Thymus (tissue), 11 donors: ENCODE measurements around the gene MADCAM1. TPM values are rescaled to one million over a fixed set of nuclear protein-coding genes. Genes with fewer than 3 reads are reported as not detected.

Experiments used
- DNase-seq, 9 donors: peaks; one replicate each; pipeline ENCODE4 v3.0.0-alpha.2; 2013; ENCODE audit warnings: low spot score in 9 of 9, low read depth in 6 of 9, missing footprints in 1 of 9
- H3K27ac ChIP-seq, 2 donors: one replicate each; pipeline ENCODE4 v1.5.1; 2013; ENCODE audit warnings: control low read depth in 1 of 2, low read depth in 1 of 2, low read length in 1 of 2, mild to moderate bottlenecking in 1 of 2, moderate library complexity in 1 of 2
- H3K27me3 ChIP-seq, 2 donors: one replicate each; pipeline ENCODE4 v1.5.1; 2013; ENCODE audit warnings: low read length in 1 of 2; ENCODE audit not compliant: control insufficient read depth in 2 of 2, insufficient read depth in 1 of 2
- H3K36me3 ChIP-seq, 2 donors: one replicate each; pipeline ENCODE4 v1.5.1; 2013; ENCODE audit warnings: low read length in 1 of 2, mild to moderate bottlenecking in 1 of 2, moderate library complexity in 1 of 2; ENCODE audit not compliant: control insufficient read depth in 2 of 2, insufficient read depth in 2 of 2
- H3K4me1 ChIP-seq, 2 donors: one replicate each; pipeline ENCODE4 v1.5.1; 2013; ENCODE audit warnings: low read length in 2 of 2; ENCODE audit not compliant: control insufficient read depth in 2 of 2, insufficient read depth in 2 of 2
- H3K4me3 ChIP-seq, 2 donors: one replicate each; pipeline ENCODE4 v1.5.1; 2013; ENCODE audit warnings: low read length in 2 of 2, control low read depth in 1 of 2, mild to moderate bottlenecking in 1 of 2
- H3K9me3 ChIP-seq, 2 donors: one replicate each; pipeline ENCODE4 v1.5.1; 2013; ENCODE audit warnings: low read length in 1 of 2, mild to moderate bottlenecking in 1 of 2; ENCODE audit not compliant: control insufficient read depth in 2 of 2, insufficient read depth in 1 of 2
- WGBS: extraction: QIAGEN DNeasy Blood & Tissue Kit; methylation state at CpG from one replicate; pipeline ENCODE4 v1.1.7; 2013; 5-methylcytosine and 5-hydroxymethylcytosine counted together
- polyA plus RNA-seq: library from polyadenylated mRNA; stranded (reverse); fragments of 200-250 nt; gene quantifications from one replicate; pipeline ENCODE4 v1.2.3, GENCODE V29; 2013
- total RNA-seq: library from RNA; stranded (reverse); fragments of 120-200 nt; gene quantifications from one replicate; pipeline ENCODE4 v1.2.4, GENCODE V29; 2013
- donor health status: healthy.

The MADCAM1 gene
- total and polyA plus RNA-seq, 2 donors, result 0.27 to 1.4 TPM

DNA sequence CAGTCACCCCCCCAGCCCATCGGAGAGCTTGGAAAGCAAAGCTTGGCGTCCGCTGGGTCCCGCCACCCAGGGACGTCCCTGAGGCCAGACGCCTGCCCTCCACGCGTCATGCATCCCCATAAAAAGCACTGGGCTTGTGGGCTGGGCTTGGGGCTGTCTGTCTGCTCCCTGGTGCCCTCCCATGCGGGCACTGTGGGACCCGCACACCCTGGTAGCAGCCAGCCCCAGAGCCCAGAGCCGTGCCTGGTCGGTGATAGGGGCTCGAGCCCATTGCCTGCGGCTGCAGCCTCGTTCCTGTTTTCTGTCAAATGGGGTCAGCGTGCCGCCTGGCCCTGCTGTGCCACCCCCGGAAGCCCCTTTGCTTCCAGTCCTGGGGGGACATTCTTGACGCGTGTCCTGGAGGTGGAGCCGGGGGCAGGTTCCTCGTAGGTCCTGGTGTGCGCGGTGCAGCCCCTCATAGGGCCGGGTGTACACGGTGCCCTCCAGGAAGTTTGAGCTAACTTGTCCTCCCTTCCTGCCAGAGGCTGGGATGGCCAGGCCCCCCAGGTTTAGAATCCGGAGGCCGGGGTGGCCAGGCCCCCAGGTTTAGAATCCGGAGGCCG is 43.2 kb downstream of the MADCAM1 start:
- 94% methylated on average over 30 of the region's 30 CpGs for WGBS

DNA sequence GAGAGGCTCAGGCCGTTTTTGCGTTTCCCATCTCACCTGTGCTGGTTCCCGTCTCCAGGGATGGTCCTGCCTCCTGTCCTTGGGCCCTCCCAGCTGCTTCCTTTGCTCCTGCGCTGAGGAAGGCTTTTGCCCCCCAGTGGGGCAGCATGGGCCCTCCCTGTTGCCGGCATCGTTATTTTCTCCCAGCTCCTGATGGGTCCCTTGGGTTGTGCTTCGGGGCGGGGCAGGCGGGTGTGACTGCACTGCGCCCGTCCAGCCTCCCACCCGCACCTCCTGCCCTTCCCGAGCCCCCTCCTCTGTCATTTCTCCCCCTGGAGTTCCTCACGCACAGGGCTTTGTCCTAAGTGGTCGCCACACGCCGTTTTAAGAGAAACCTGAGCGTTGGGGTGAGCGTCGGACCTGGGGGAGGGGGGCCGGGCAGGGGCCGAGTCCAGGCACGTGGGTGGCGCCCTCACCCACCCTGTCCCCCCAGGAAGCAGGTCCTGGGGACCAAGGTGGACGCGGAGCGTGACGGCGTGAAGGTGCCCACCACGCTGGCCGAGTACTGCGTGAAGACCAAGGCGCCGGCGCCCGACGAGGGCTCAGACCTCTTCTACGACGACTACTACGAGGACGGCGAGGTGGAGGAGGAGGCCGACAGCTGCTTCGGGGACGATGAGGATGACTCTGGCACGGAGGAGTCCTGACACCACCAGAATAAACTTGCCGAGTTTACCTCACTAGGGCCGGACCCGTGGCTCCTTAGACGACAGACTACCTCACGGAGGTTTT is 44.8 kb downstream of the MADCAM1 start:
- H3K9me3 ChIP-seq, result no peaks in the 10 kb centered on the region
- no peaks in the 10 kb centered on the region for H3K27me3 ChIP-seq
- H3K4me3 ChIP-seq, result no peak overlapping the region
- H3K36me3 ChIP-seq, result peaks cover 38 to 52% of the 10 kb centered on the region in 2 donors
- no peak for DNase-seq
- no peak overlapping the region for H3K27ac ChIP-seq
- 96% methylated on average over 51 of the region's 51 CpGs for WGBS
- peaks cover 0 to 18% of the 10 kb centered on the region in 2 donors for H3K4me1 ChIP-seq

More for the DNA sequence above, 43.2 kb downstream of the MADCAM1 start:
- no peak overlapping the region for H3K27ac ChIP-seq
- H3K4me1 ChIP-seq, result peaks cover 0 to 14% of the 10 kb centered on the region in 2 donors
- no peaks in the 10 kb centered on the region for H3K27me3 ChIP-seq
- no peak for DNase-seq
- no peaks in the 10 kb centered on the region for H3K9me3 ChIP-seq
- H3K36me3 ChIP-seq, result peaks cover 39 to 56% of the 10 kb centered on the region in 2 donors
- H3K4me3 ChIP-seq, result no peak overlapping the region

DNA sequence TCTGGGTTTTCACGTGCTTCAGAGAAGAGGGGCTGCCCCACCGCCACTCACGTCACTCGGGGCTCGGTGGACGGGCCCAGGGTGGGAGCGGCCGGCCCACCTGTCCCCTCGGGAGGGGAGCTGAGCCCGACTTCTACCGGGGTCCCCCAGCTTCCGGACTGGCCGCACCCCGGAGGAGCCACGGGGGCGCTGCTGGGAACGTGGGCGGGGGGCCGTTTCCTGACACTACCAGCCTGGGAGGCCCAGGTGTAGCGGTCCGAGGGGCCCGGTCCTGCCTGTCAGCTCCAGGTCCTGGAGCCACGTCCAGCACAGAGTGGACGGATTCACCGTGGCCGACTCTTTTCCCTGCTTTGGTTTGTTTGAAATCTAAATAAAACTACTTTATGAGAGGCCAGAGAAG is 45.4 kb downstream of the MADCAM1 start:
- no peaks in the 10 kb centered on the region for H3K9me3 ChIP-seq
- peaks cover 32 to 46% of the 10 kb centered on the region in 2 donors for H3K36me3 ChIP-seq
- no peaks in the 10 kb centered on the region for H3K27me3 ChIP-seq
- no peak overlapping the region for H3K27ac ChIP-seq
- peaks cover 0 to 18% of the 10 kb centered on the region in 2 donors for H3K4me1 ChIP-seq
- H3K4me3 ChIP-seq, result no peak overlapping the region
- 97% methylated on average over 26 of the region's 26 CpGs for WGBS
- no peak for DNase-seq

DNA sequence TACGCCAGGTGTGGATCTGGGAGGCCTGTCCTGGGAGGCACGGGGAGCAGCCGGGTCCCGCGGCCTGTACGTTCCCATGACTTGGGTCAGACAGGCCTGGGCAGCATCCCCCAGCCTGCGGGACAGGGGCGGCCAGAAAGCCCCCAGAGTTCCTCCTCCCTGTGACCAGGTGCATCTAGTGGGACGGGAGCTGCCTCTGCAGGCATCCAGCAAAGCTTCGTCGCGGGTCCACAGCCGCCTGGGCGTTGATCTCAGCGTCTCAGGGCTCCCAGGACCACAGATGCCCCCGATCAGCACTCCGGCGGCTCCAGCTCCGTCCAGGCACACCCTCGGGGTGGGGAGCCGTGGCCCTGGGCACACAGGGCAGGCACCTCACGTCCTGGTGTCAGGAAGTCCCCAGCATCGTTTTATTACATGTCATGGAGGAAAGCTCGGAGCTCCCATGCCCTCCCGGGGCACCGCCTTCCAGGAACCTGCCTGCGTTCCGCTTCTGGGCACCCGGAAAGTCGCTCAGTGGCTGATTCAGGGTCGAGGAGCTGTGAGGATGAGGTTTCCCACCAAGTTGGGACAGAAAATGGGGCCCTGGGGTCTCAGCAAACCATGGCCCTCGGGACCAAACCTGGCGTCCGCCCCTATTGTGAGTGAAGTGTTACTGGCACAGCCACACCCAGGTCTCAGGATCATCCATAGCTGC is 46.0 kb downstream of the MADCAM1 start:
- peaks cover 28 to 40% of the 10 kb centered on the region in 2 donors for H3K36me3 ChIP-seq
- no peaks in the 10 kb centered on the region for H3K9me3 ChIP-seq
- peaks cover 0 to 18% of the 10 kb centered on the region in 2 donors for H3K4me1 ChIP-seq
- H3K27ac ChIP-seq, result no peak overlapping the region
- DNase-seq, result no peak
- 98% methylated on average over 34 of the region's 34 CpGs for WGBS
- H3K27me3 ChIP-seq, result no peaks in the 10 kb centered on the region
- no peak overlapping the region for H3K4me3 ChIP-seq

DNA sequence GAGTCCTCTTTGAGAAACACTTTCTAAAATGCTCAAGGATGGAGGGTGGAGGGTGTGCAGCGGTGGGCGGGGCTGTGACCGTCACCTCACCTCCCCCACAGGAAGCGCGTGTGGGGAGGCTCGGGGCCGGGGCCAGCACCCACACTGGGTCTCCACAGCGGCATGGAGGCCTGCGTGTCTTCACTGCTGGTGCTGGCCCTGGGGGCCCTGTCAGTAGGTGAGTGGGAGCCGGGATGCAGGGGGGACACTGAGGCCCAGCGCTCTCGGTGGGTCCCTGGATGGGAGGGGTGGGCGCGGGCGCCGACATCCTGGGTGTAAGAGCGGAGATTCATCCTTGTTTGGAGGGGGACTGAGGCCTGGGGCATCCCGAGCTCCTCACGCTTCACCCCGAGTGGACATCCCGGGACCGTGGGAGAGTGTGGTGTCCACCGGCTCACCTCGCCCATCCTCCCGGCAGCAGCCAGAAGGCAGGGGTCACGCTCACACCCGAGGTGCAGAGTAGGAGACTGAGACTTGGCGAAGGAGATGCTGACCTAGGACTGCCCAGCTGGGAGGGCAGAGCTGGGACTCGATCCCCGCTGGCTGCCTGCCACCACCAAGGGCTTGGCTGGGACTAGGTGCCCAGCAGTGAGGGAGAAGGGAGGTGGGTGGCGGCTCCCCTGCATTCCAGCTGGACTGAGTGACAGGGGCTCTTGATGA is 47.8 kb downstream of the MADCAM1 start, which contains the start of gene GZMM:
TSS of gene GZMM (plus strand) at position 144 of the 699 bp plus-strand sequence. CDS start at position 163, 19 bp downstream.
- DNase-seq, result peak in 4 of 9 donors; percentile 32 to 73 (median 52)
- peak within 1 kb of the TSS; percentile 2 to 33 for H3K4me3 ChIP-seq
- WGBS, result 74% methylated on average over 31 of the region's 31 CpGs
- H3K36me3 ChIP-seq, result peaks cover 21 to 24% of the 10 kb centered on the region in 2 donors
- peak within 1 kb of the TSS; percentile 37 to 47 for H3K27ac ChIP-seq
- no peaks in the 10 kb centered on the region for H3K9me3 ChIP-seq
- no peaks in the 10 kb centered on the region for H3K27me3 ChIP-seq
- H3K4me1 ChIP-seq, result peaks cover 0 to 18% of the 10 kb centered on the region in 2 donors

DNA sequence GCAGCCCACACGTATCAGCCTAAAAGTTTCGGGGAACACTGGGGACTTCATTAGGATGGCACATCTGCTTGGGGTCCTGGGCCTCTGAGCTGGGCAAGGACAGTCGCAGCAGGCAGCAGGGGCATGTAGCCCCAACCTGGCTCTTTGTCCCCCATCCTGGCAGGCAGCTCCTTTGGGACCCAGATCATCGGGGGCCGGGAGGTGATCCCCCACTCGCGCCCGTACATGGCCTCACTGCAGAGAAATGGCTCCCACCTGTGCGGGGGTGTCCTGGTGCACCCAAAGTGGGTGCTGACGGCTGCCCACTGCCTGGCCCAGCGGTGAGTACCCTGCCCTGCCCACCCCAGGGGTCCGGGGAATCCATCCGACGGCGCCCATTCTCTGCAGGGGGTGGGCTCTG is 50.8 kb downstream of the MADCAM1 start:
- no peak for DNase-seq
- Histone ChIP-seq H3K9me3 (no peaks in the 10 kb centered on the region), H3K4me1 (peaks cover 0 to 18% of the 10 kb centered on the region in 2 donors), H3K27ac (no peak overlapping the region), H3K36me3 (peaks cover under 1 to 6% of the 10 kb centered on the region in 2 donors), H3K4me3 (no peak overlapping the region), H3K27me3 (peaks cover 0 to 7% of the 10 kb centered on the region in 2 donors)
- WGBS, result 95% methylated on average over 15 of the region's 15 CpGs

DNA sequence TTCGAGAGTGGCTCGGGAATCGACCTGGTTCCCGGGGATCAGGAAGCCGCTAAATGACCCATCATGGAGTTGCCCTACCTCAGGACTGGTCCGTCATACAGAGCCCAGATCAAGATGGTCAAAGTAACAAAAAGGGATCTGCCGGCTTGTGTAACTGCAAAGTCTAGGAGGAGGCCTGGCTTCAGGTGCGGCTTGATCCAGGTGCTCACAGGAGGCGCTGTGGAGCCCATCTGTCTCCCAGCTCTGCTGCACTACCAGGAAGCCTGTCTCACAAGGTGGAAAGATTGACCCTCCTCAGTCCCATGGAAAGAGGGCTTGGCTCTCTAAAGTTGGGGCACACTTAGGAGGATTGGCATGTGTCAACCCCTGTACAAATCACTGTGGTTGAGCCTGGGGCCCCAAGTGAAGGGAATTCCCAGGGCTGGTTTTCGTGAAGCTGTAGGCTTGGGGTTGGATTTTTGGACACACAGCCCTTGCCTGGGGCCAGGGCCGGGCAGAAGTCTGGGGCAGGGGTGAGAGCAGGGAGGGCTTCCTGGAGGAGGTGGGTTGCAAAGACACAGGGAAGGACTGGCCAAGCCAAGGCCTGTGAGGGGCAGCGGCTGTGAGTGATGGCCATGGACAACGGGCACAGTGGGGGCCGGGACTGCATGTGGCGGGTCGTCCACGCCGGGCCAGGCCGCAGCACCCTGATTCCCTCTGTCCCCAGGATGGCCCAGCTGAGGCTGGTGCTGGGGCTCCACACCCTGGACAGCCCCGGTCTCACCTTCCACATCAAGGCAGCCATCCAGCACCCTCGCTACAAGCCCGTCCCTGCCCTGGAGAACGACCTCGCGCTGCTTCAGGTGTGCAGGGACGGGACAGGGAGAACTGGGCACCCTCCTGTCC is 51.8 kb downstream of the MADCAM1 start:
- Histone ChIP-seq H3K27me3 (peaks cover 0 to 9% of the 10 kb centered on the region in 2 donors), H3K36me3 (no peaks in the 10 kb centered on the region), H3K4me3 (no peak overlapping the region), H3K4me1 (peaks cover 0 to 17% of the 10 kb centered on the region in 2 donors), H3K27ac (no peak overlapping the region), H3K9me3 (no peaks in the 10 kb centered on the region)
- DNase-seq, result no peak
- WGBS, result 91% methylated on average over 26 of the region's 26 CpGs
